Measurements from ENCODE around the gene RHO.

RHO gene

GRCh38 chr3:129520960-129521359 lies 7.5 kb upstream of the RHO start:
- DNase-seq, result peak; percentile 12

DNA sequence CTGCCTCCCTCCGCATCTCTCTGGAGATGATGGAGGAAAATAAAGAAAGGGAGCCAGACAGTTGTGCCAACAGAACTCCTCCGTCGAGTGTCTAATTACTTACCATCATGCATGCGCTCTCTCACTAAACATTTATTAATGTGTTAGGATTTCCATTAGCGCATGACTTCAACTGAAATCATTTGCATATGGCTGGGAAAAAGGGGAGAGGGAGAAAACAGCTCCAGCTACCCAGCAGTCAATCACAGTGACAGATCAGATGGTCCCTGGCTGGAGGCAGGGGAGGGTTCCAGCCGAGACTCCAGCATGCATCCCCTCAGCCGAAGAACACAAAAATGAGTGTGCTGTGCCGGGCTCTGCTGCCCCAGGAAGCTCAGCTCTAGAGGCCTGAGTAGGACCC lies 6.8 kb upstream of the RHO start:
- no peak for DNase-seq

- DNase-seq, result no peak
Measured at GRCh38 chr3:129522953-129523352, 5.5 kb upstream of the RHO start.

DNA sequence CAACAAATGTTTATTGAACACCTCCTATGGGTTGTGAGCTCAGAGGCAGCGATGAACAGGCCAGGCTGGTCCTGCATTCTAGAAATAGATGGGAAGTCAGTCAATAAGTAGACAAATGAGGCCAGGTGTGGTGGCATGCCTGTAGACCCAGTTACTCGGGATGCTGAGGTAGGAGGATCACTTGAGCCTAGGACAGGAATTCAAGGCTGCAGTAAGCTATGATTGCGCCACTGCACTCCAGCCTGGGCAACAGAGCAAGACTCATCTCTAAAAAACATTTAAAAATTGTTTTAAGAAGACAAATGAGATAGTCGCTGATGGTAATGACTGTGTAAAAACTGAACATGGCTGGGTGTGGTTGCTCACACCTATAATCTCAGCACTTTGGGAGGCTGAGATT lies 4.4 kb upstream of the RHO start:
- DNase-seq, result no peak

DNA sequence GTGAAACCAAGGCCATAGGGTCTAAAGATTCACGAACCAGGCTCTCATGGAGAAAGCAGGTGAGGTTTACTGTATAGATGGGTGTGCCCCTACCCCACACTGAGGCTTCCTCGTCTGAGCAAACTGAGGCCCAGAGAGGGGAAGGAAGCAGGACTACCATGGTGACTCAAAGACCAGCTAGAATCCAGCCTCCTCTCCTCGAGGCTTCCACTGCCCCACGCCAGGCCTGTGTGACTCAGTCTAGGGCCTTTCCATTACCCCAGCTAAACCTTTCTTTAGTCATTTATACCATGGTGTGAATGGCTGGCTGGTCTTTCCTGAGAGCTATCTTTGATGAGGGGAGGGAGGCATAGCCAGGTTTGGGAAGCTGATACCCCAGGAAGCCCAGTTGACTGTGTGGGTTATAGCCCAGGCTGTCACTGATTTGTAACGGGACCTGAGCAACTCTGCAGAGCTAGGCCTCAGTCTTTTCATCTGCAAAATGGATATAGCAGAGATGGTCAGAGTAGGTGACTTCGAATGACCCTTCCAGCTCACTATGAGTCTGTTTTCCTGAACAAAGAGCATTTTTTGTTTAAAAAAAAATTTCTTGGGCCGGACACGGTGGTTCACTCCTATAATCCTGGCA lies 3.0 kb upstream of the RHO start:
- no peak for DNase-seq

DNA sequence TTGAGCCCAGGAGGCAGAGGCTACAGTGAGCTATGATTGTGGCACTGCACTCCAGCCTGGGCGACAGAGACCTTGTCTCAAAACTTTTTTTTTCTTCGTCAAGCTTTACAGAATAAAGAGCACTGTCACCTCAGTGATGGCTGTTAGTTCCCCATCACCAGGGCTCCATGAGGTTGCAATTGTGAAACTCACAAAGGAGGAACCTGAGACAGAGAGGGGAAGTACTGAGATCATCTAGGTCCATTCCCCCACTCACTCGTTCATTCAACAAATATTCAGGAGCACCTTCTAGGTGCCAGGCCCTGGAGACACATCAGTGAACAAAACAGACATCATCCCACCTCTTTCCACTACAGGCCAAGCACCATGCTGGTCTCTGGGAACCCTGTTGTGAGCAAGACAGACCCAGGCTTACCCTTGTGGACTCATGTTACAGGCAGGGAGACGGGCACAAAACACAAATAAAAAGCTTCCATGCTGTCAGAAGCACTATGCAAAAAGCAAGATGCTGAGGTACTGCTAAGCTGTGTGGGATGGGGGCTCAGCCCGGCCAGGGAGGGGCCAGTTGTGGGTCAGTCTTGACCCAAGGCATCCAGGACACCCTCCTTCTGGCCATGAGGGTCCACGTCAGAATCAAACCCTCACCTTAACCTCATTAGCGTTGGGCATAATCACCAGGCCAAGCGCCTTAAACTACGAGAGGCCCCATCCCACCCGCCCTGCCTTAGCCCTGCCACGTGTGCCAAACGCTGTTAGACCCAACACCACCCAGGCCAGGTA lies 2.1 kb upstream of the RHO start:
- DNase-seq, result no peak

DNA sequence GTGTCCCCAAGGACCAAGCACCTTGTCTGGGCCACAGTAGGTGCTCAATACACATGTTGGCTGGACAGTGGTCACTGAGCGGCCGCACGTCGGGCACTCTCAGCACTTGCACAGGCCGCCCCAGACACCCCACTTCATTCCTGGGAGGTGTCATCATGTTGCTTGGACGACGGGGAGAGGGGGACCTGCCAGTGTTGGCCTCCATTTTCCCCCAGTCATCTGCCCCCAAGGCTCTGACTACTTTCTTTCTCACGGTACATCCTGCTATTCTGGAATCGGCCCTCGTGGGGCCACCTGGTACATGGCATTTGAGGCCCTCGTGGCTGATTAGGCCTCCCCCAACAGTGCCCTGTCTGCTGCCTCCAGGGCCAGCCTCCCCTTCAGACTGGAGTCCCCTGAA lies 1.2 kb upstream of the RHO start:
- DNase-seq, result no peak

DNA sequence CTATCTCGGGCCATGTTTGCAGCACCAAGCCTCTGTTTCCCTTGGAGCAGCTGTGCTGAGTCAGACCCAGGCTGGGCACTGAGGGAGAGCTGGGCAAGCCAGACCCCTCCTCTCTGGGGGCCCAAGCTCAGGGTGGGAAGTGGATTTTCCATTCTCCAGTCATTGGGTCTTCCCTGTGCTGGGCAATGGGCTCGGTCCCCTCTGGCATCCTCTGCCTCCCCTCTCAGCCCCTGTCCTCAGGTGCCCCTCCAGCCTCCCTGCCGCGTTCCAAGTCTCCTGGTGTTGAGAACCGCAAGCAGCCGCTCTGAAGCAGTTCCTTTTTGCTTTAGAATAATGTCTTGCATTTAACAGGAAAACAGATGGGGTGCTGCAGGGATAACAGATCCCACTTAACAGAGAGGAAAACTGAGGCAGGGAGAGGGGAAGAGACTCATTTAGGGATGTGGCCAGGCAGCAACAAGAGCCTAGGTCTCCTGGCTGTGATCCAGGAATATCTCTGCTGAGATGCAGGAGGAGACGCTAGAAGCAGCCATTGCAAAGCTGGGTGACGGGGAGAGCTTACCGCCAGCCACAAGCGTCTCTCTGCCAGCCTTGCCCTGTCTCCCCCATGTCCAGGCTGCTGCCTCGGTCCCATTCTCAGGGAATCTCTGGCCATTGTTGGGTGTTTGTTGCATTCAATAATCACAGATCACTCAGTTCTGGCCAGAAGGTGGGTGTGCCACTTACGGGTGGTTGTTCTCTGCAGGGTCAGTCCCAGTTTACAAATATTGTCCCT lies 1.2 kb downstream of the RHO start:
- no peak for DNase-seq

GRCh38 chr3:129530251-129530791 lies 1.9 kb downstream of the RHO start:
- no peak for DNase-seq

GRCh38 chr3:129530821-129531220 lies 2.4 kb downstream of the RHO start:
- DNase-seq, result no peak

- DNase-seq, result no peak
Measured at GRCh38 chr3:129531699-129532098, 3.3 kb downstream of the RHO start.

- DNase-seq, result no peak
Measured at GRCh38 chr3:129532261-129532660, 3.8 kb downstream of the RHO start.

DNA sequence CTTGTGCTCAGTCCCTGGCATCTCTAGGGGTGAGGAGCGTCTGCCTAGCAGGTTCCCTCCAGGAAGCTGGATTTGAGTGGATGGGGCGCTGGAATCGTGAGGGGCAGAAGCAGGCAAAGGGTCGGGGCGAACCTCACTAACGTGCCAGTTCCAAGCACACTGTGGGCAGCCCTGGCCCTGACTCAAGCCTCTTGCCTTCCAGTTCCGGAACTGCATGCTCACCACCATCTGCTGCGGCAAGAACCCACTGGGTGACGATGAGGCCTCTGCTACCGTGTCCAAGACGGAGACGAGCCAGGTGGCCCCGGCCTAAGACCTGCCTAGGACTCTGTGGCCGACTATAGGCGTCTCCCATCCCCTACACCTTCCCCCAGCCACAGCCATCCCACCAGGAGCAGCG lies 5.0 kb downstream of the RHO start:
- no peak for DNase-seq

DNA sequence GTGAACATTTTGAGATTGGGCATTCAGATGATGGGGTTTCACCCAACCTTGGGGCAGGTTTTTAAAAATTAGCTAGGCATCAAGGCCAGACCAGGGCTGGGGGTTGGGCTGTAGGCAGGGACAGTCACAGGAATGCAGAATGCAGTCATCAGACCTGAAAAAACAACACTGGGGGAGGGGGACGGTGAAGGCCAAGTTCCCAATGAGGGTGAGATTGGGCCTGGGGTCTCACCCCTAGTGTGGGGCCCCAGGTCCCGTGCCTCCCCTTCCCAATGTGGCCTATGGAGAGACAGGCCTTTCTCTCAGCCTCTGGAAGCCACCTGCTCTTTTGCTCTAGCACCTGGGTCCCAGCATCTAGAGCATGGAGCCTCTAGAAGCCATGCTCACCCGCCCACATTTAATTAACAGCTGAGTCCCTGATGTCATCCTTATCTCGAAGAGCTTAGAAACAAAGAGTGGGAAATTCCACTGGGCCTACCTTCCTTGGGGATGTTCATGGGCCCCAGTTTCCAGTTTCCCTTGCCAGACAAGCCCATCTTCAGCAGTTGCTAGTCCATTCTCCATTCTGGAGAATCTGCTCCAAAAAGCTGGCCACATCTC lies 6.1 kb downstream of the RHO start:
- DNase-seq, result no peak

DNA sequence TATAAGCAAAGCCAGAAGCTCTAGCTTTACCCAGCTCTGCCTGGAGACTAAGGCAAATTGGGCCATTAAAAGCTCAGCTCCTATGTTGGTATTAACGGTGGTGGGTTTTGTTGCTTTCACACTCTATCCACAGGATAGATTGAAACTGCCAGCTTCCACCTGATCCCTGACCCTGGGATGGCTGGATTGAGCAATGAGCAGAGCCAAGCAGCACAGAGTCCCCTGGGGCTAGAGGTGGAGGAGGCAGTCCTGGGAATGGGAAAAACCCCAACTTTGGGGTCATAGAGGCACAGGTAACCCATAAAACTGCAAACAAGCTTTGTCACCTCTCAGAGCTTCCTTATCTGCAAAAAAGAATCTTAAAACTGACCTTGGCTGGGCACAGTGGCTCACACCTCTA lies 6.6 kb downstream of the RHO start:
- no peak for DNase-seq

- DNase-seq, result no peak
Measured at GRCh38 chr3:129536374-129536667, 7.9 kb downstream of the RHO start.

DNA sequence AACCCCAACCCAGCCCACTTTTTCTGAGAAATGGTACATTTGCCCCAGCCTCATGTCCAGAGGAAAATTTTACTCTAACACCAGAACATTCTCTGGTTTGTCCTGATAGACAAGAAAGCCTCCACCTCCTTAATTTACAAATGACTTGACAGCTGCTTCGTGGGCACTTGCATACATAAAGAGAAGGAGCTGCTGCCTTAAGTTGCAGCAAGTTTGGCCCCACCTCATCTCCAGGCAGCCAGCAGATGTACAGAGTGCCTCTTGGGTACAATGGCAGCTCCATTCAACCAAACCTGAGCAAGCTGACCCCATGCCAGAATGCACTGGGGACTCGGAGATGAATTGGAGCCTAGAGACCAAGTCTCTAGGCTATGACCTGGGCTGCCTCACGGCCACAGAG lies 8.4 kb downstream of the RHO start:
- DNase-seq, result no peak

- no peak for DNase-seq
Measured at GRCh38 chr3:129539206-129539605, 10.8 kb downstream of the RHO start.

- DNase-seq, result no peak
Measured at GRCh38 chr3:129540776-129541516, 12.5 kb downstream of the RHO start.

DNA sequence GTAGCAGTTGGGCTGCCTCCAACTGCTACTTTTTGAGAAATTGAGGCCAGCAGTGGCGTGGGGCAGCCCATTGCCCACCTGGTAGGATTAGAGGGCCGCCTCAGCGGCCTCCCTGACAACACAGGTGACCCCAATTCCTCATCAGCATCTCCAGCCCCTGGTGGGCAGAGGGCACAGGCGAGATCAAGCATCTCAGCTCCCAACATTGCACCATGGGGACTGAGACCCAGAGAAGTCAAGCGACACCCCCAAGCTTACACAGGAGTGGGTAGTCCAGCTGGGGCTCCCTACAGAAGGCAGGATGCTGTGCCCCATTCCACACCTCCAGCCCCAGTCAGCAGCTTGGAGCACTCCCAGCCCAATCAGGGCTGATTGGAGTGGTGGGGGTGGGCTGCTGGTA lies 14.3 kb downstream of the RHO start:
- DNase-seq, result no peak

DNA sequence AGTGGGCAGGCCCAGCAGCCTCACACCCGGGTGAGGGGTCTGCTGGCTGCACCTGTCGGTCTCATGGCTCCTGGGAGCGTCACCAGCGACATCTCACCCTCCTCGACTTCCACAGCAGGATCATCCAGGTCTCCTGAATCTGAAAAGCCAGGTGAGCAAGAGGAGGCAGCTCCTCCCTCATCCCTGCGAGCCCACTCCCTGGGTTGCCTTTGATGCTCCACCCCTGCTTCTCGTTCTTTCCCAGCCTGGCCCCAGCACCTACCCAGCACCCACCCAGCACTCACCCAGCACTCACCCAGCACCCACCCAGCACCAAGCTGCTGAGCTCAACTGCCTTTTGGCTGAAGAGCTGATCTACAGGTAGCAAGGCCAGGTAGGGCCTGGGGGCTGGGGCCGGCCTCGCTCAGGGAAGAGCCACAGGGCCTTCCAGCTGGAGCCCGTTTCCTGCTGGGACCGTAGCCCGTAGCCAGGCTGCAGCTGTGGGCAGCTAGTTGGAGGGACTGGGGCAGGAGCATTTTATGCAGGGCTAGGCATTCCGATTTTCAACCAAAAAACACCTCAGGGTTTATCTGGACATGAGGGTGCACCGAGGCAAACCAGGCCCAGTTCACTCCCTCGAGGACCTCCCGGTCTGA lies 14.8 kb downstream of the RHO start, which contains the start of gene H1-8:
H1-8 (plus strand) TSS at position 20 of the 635 bp plus-strand sequence; CDS start at position 64, 44 bp downstream.
- no peak for DNase-seq

- no peak for DNase-seq
Measured at GRCh38 chr3:129543999-129544398, 15.6 kb downstream of the RHO start.
